GM12875 (cell line): ENCODE measurements around the gene SUMF2.
"Not testable (repeated sequence)": the region's sequence is repeated elsewhere in the genome, so short reads cannot be mapped to it uniquely, and the experiment has no call there.

Experiments
- H3K4me3 ChIP-seq: one replicate; pipeline ENCODE4 v1.5.1; 2011; ENCODE audit warnings: low read depth, low read length, control low read depth
- CTCF ChIP-seq: IDR thresholded peaks from 2 replicates; pipeline ENCODE4 v1.5.1; 2011; ENCODE audit warnings: low read depth, mild to moderate bottlenecking, control low read depth, inconsistent platforms, low read length, moderate library complexity, borderline replicate concordance; ENCODE audit not compliant: insufficient read depth

The SUMF2 gene

GRCh38 chr7:56051339-56052191, 12.5 kb upstream of the SUMF2 start, which contains the start of the genes CCT6A and PSPH:
TSS of gene CCT6A (plus strand) at chr7:56051765. CDS start at chr7:56051849, 84 bp downstream.
TSS of gene PSPH (minus strand) at chr7:56051444. CDS start at chr7:56021212, 30,232 bp downstream.
- peak within 1 kb of the TSS; percentile 78 for H3K4me3 ChIP-seq
- TF ChIP-seq CTCF, result no peak

DNA sequence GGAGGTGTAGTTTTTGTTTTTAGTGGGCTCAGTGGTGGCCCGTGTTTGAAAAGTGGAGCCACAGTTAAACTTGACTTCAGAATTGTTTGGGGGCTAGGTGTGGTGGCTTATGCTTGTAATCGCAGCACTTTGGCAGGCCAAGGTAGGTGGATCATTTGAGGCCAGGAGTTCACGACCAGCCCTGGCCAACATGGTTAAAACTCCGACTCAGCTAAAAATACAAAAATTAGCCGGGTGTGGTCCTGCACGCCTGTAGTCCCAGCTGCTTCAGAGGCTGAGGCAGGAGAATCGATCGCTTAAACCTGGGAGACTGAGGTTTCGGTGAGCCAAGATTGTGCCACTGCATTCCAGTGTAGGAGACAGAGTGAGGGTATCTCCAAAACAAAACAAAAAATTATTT, 10.7 kb upstream of the SUMF2 start:
- no peak for TF ChIP-seq CTCF
- no peak overlapping the region for H3K4me3 ChIP-seq

- TF ChIP-seq CTCF, result no peak
- no peak overlapping the region for H3K4me3 ChIP-seq
These were observed 10.1 kb upstream of the SUMF2 start for GRCh38 chr7:56053993-56054392.

DNA sequence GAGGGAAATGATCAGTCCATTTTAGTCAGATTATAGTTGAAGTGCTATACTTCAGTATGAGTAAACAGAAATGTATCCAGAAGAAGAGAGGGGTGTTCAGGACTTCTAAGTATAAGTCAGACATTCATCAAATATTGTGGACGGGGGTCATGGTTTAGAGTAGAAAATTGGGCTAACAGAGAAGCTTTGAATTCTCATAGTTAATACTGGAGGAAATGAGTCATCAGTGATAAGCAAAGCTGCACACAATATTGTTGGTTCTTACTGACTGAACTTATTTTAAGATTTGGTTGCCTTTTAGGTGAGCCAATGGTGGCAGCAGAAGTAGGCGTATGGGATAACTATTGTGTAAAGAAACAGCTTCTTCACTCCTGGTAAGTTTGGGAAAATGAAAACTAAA, 1.7 kb upstream of the SUMF2 start:
- no peak overlapping the region for H3K4me3 ChIP-seq
- TF ChIP-seq CTCF, result no peak

GRCh38 chr7:56063500-56063881, 595 bp upstream of the SUMF2 start:
- H3K4me3 ChIP-seq, result no peak overlapping the region
- no peak for TF ChIP-seq CTCF

GRCh38 chr7:56066376-56066775, 2.3 kb downstream of the SUMF2 start:
- not testable (repeated sequence) for H3K4me3 ChIP-seq

DNA sequence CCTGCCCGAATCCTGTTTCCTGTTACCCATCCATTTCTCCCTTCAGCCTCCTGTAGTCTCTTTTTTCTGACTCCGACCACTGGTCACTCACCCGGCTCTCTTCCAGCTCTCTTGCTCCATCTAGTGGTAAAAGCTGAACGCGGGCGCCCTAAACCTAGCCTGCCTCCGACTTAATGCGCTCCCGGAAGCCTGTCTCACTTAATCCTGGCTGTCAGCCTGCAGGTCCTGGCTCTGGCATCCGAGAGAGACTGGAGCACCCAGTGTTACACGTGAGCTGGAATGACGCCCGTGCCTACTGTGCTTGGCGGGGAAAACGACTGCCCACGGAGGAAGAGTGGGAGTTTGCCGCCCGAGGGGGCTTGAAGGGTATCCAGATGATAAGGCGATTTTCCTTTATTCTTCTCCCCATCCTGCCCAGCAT, 10.3 kb downstream of the SUMF2 start:
- peak; percentile 84 for TF ChIP-seq CTCF
- no peak overlapping the region for H3K4me3 ChIP-seq

GRCh38 chr7:56077681-56078080, 13.6 kb downstream of the SUMF2 start:
- TF ChIP-seq CTCF, result no peak
- H3K4me3 ChIP-seq, result no peak overlapping the region
